Measurements from ENCODE around the gene JMJD8.

JMJD8 gene

GRCh38 chr16:721765-722540 lies 37.8 kb upstream of the JMJD8 start:
- DNase-seq, result peak in 1 of 3 experiments; percentile 52

DNA sequence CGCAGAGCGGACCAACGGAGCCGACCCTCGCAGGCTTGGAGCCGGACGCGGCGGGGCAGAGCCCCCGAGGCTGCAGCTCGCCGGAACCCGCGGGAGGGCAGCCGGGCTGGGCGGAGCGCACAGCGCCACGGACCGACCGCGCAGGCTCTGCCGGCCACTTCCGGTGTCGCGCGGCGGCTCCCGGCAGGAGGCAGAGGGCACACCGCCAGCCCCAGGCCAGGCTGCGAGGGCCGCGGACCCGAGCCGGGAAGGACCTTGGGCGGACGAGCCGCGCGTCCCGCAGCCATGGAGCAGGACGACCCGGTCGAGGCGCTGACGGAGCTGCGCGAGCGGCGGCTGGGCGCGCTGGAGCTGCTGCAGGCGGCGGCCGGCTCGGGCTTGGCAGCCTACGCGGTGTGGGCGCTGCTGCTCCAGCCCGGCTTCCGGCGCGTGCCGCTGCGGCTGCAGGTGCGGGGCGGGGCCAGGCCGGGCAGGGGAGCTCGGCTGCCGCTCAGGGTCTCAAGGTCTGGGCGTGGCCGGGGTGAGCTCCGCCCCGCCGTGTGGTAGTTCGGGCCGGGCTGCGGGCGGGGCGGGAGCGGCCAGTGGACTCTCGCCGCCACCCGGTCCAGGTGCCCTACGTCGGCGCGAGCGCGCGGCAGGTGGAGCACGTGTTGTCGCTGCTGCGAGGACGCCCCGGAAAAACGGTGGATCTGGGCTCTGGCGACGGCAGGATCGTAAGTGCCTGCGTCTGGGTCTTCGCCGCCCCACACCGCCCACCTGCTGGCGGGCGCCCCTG lies 37.0 kb upstream of the JMJD8 start, which contains the start of gene ANTKMT:
ANTKMT (plus strand) TSS at position 157 of the 775 bp plus-strand sequence; CDS start at position 286, 129 bp downstream.
- DNase-seq, result peak; percentile 95 to 97 (median 96)

DNA sequence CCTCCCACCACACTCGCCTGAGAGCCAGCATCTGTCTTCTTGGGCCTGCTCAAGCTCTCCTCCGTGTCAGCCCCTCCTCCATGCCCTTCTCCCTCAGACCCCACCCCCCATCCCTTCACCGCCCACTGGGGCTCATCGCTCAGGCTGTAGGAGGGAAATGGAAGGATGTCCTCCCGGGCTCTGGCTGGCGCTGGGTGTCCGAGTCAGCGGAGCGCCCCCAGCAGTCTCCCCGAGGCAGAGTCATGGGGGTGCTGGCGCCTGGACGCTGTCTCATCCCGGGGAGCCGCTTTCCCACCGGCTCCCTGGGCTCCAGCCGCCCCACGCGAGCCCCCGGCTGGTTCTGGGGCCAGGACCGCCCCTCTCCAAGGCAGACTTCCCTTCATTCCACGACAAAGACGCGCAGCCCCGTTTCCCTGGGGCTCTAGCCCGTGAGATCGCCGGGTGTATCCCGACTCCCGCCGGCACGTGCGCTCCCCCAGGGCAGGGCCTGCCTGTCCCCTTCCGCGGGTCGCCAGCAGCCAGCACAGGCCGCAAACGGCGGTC lies 36.4 kb upstream of the JMJD8 start:
- DNase-seq, result peak; percentile 54 to 81 (median 66)

DNA sequence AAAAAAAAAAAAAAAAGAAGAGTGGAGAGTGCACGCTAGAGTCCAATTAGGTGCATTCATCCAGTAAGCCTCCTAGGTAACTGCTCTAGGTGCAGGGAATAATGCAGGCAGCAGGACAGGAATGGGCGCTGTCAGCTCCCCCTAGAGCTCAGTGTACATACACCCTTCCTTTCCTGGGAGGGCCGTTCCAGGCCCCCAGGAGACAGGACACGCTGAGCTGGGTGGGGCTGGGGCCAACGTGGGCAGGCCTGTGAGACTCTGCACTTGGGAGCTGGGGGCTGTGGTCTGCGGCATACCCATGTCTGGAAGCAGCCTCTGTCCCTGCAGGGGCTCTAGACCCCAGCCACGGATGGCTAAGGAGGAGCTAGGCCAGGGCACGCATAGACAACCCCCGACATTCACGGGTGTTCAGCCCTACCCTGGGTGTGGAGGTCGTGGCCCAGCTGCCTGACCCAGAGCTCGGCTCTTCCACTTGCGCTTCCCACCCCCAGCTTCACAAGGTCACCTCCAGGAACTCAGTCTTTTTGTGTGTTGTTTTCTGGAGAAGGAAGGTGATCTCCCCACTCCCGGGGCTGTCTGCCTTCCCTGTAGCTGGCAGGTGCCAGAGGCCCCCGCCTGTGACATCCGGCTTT lies 35.8 kb upstream of the JMJD8 start:
- peak in 2 of 3 experiments; percentile 47 to 69 for DNase-seq

DNA sequence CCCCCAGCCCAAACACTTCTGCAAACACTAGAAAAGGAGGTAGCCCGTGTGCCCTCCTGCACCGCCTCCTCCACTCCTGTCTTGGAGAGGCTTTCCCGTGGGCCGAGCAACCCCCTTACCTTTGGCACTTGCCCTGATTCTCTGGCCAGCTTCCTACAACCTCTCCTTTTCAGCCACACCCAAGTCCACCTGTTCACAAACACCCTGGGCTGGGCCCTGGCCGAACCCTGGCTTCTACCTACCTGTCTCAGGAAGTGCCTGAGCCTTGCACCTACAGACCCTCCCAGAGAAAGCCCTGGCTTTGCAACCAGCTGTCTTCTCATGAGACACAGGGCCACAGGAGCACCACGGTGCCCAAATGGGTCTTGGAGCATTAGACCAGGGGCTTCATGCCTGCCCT lies 34.8 kb upstream of the JMJD8 start:
- no peak for DNase-seq

GRCh38 chr16:718389-718788 lies 34.3 kb upstream of the JMJD8 start:
- no peak for DNase-seq

- DNase-seq, result no peak
These were observed 33.5 kb upstream of the JMJD8 start for GRCh38 chr16:717450-718245.

GRCh38 chr16:716768-717325 lies 32.7 kb upstream of the JMJD8 start:
- no peak for DNase-seq

- peak in 2 of 3 experiments; percentile 66 to 84 for DNase-seq
These were observed 32.0 kb upstream of the JMJD8 start for GRCh38 chr16:716200-716568.

- DNase-seq, result peak in 2 of 3 experiments; percentile 66 to 69
These were observed 31.5 kb upstream of the JMJD8 start for GRCh38 chr16:715477-716199.

DNA sequence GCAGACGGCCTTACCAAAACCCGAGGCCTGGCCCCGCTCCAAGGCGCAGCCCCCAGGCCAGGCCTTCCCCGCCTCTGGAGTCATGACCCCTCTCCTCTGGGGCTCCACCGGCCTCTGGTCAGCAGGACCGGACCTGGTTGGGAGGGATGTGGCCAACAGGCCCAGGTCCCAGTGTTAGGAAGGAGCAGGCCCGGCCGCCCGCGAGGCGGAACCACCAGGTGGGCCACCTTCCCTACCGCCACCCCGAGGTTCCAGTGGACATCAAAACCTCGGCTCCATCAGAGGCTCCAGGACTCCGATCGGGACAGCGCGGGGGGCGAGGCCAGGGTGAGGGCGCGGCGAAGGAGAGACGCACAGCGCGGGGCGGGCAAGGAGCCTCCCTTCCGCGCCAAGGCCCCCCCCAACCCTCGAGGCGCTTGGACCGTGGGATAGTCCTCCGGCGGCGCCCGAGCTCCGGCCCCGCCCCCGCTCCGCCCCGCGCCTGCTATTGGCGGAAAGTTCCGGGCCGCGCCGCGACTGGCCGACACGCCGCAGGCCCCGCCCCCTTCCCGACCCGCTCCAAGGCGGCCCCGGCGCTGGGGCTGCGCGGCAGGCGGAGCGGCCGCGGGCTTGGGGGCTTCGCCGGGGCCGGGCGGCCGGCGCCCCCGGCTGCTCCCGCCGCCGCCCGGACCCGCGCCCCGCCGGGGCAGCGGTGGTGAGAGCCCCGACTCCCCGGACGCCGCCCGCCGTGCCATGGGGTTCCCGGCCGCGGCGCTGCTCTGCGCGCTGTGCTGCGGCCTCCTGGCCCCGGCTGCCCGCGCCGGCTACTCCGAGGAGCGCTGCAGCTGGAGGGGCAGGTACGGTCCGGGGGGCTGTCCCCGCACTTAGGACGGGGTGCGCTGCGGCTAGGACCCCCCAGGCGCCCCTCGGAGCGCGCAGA lies 30.7 kb upstream of the JMJD8 start, which contains the start of gene METRN:
METRN (plus strand) TSS at position 561 of the 919 bp plus-strand sequence; CDS start at position 733, 172 bp downstream.
- DNase-seq, result peak; percentile 83 to 91 (median 87)

DNA sequence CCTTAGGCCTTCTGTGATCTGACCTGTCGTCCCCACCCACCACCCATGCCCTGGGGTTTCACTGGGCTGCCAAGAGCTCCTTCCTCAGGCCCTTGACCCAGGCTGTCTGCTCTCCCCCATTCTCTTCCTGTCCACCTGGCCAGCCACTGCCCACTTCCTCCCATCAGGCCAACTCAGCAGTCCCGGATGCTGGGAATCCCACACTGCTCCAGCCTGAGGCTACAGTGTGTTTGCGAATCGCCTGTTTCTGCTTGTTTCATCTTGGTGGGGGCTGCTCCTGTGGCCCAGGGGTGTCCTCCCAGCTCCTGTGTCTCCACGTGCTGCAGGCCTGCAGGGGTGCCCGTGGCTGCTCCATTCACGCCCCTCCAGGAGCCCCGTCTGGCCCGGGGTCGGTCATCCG lies 29.9 kb upstream of the JMJD8 start:
- no peak for DNase-seq

- DNase-seq, result peak; percentile 11 to 53 (median 50)
These were observed 28.7 kb upstream of the JMJD8 start for GRCh38 chr16:712740-713250.

- DNase-seq, result peak; percentile 65 to 77 (median 72)
These were observed 27.6 kb upstream of the JMJD8 start for GRCh38 chr16:711548-712320.

DNA sequence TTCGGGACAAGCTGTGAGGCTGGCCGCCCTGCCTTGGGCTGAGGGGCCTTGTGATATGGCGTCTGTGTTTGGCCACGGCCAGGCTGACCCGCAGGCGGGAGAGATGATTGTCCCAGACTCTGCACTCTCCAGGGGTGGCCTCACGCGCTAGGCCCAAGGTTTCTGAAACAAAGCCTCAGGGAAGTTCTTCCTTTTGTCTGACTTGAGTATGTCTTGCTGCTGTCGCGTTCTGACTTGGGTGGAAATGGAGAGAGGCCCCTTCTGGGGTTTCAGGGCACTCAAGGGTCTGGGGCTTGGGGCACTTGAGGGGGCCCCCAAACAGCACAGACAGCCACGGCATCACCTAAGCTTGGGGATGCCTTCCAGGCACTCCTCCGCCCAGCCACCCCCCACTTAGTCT lies 26.9 kb upstream of the JMJD8 start:
- no peak for DNase-seq

GRCh38 chr16:710500-711075 lies 26.5 kb upstream of the JMJD8 start:
- peak in 1 of 3 experiments; percentile 70 for DNase-seq

- DNase-seq, result peak; percentile 95 to 99 (median 98)
These were observed 25.7 kb upstream of the JMJD8 start for GRCh38 chr16:709566-710499.
